Endothelial cell of umbilical vein (primary cell): Measurements from ENCODE around the gene PTPRD. TPM values are rescaled to one million over a fixed set of nuclear protein-coding genes. Genes with fewer than 3 reads are reported as not detected.

Source experiments
- BruUV-seq: library from RNA; stranded (reverse); fragments of 400-500 nt; replicated peaks from 2 replicates; lab custom pipeline; 2021; lab: Mats Ljungman, UMichigan
- CTCF ChIA-PET: fragments of 300-600, 350-600 bp; sonication (Branson Sonifier 250); formaldehyde crosslinking; loops from one replicate; lab custom pipeline; 2021; ENCODE audit warnings: antibody characterized with exemption, inconsistent platforms; lab: Charles Lee
- POLR2A ChIA-PET: fragments of 300-600, 350-600 bp; sonication (Branson Sonifier 250); formaldehyde crosslinking; loops from one replicate; lab custom pipeline; 2021; ENCODE audit warnings: antibody characterized with exemption, inconsistent platforms; lab: Charles Lee
- DNase-seq: peaks from one replicate; pipeline ENCODE4 v3.0.0-alpha.2; 2011; ENCODE audit warnings: low read depth, low spot score
- FAIRE-seq: peaks from 2 replicates; lab custom pipeline; 2011; peaks lifted over from hg19 to GRCh38; lab: Jason Lieb, UNC
- H2AFZ ChIP-seq: 2 replicates; pipeline ENCODE4 v1.6.0; 2012; ENCODE audit warnings: low read depth, low read length, control low read depth, inconsistent platforms
- H3K27ac ChIP-seq: 2 replicates; pipeline ENCODE4 v1.5.1; 2011; ENCODE audit warnings: low read depth, mild to moderate bottlenecking, control low read depth, low read length, moderate library complexity; ENCODE audit not compliant: insufficient read depth
- H3K27me3 ChIP-seq, 2 experiments: 2 replicates each; pipeline versions ENCODE4 v1.6.0 to v1.6.1; 2011; ENCODE audit warnings: low read length in 2 of 2, mixed read lengths in 1 of 2; ENCODE audit not compliant: control insufficient read depth in 2 of 2, insufficient read depth in 2 of 2
- H3K36me3 ChIP-seq, 2 experiments: 2 replicates in 1 of 2; 3 replicates in 1 of 2; pipeline ENCODE4 v1.5.1; 2011; ENCODE audit warnings: low read length in 2 of 2, mild to moderate bottlenecking in 1 of 2, moderate library complexity in 1 of 2; ENCODE audit not compliant: control insufficient read depth in 2 of 2, insufficient read depth in 2 of 2; ENCODE audit errors: extremely low read depth in 1 of 2
- H3K4me1 ChIP-seq: 3 replicates; pipeline ENCODE4 v1.5.1; 2011; ENCODE audit warnings: mild to moderate bottlenecking, low read length; ENCODE audit not compliant: control insufficient read depth, insufficient read depth; ENCODE audit errors: extremely low read depth
- H3K4me2 ChIP-seq: 2 replicates; pipeline ENCODE4 v1.6.1; 2011; ENCODE audit warnings: low read length, control low read depth, mixed read lengths; ENCODE audit not compliant: insufficient read depth
- H3K4me3 ChIP-seq, 3 experiments: fragments of 200-600 bp in 1 of 3; sonication (generic), shearing (Covaris generic) in 1 of 3; replicated peaks in 1 of 3; 2 replicates each; pipeline ENCODE4 v1.5.1; 2011 to 2016; ENCODE audit warnings: control low read depth in 3 of 3, low read length in 3 of 3, mild to moderate bottlenecking in 2 of 3, inconsistent platforms in 1 of 3, low read depth in 1 of 3, moderate library complexity in 1 of 3; ENCODE audit not compliant: insufficient read depth in 1 of 3
- H3K79me2 ChIP-seq: 2 replicates; pipeline ENCODE4 v1.6.0; 2012; ENCODE audit warnings: low read length, inconsistent platforms; ENCODE audit not compliant: control insufficient read depth, insufficient read depth
- H3K9ac ChIP-seq: replicated peaks from 2 replicates; pipeline ENCODE3; 2011; ENCODE audit warnings: low read length, control low read depth; ENCODE audit not compliant: insufficient read depth; ENCODE audit errors: extremely low read depth
- H3K9me1 ChIP-seq: replicated peaks from 3 replicates; pipeline ENCODE4 v1.6.0; 2011; ENCODE audit warnings: mild to moderate bottlenecking, low read length; ENCODE audit not compliant: control insufficient read depth, insufficient read depth; ENCODE audit errors: extremely low read depth
- H3K9me3 ChIP-seq: replicated peaks from 2 replicates; pipeline ENCODE4 v1.5.1; 2012; ENCODE audit warnings: low read length, inconsistent platforms; ENCODE audit not compliant: control insufficient read depth, insufficient read depth
- H4K20me1 ChIP-seq: replicated peaks from 2 replicates; pipeline ENCODE3; 2011; ENCODE audit warnings: mild to moderate bottlenecking, low read length; ENCODE audit not compliant: control insufficient read depth, insufficient read depth; ENCODE audit errors: extremely low read depth
- CTCF ChIP-seq, 2 donors: IDR thresholded peaks; 1 replicate in 1 of 2; 2 replicates in 1 of 2; pipeline ENCODE4 v1.5.1; 2011; ENCODE audit warnings: low read length in 2 of 2, mild to moderate bottlenecking in 2 of 2, moderate library complexity in 2 of 2, control low read depth in 1 of 2, inconsistent platforms in 1 of 2, low read depth in 1 of 2; ENCODE audit not compliant: insufficient read depth in 1 of 2; ENCODE audit errors: extremely low read depth in 1 of 2
- EZH2 ChIP-seq: IDR thresholded peaks from 2 replicates; pipeline ENCODE4 v1.6.1; 2012; ENCODE audit warnings: borderline replicate concordance, low read depth, mild to moderate bottlenecking, moderate library complexity, low read length, inconsistent platforms; ENCODE audit not compliant: severe bottlenecking
- FOS ChIP-seq: IDR thresholded peaks from 2 replicates; pipeline ENCODE4 v1.6.1; 2011; ENCODE audit warnings: mild to moderate bottlenecking, low read length, moderate library complexity, borderline replicate concordance; ENCODE audit not compliant: insufficient read depth
- GATA2 ChIP-seq: IDR thresholded peaks from 2 replicates; pipeline ENCODE4 v1.7.0; 2011; ENCODE audit warnings: low read depth, mild to moderate bottlenecking, moderate library complexity, mixed read lengths, low read length; ENCODE audit not compliant: insufficient read length, insufficient read depth
- JUN ChIP-seq: IDR thresholded peaks from 2 replicates; pipeline ENCODE4 v1.6.1; 2011; ENCODE audit warnings: borderline replicate concordance, low read depth; ENCODE audit not compliant: insufficient read length, insufficient read depth
- MAX ChIP-seq: IDR thresholded peaks from 2 replicates; pipeline ENCODE4 v1.6.1; 2011; ENCODE audit not compliant: insufficient read depth, insufficient read length
- MYC ChIP-seq: IDR thresholded peaks from one replicate; pipeline ENCODE4 v1.6.1; 2011; ENCODE audit warnings: mild to moderate bottlenecking, low read depth, low read length
- POLR2A ChIP-seq: IDR thresholded peaks from 2 replicates; pipeline ENCODE4 v1.6.1; 2012; ENCODE audit warnings: low read depth, mild to moderate bottlenecking, control low read depth, low read length
- POLR2AphosphoS5 ChIP-seq: IDR thresholded peaks from 2 replicates; pipeline ENCODE4 v1.6.1; 2012; ENCODE audit warnings: low read depth, mild to moderate bottlenecking, control low read depth, low read length, moderate library complexity; ENCODE audit not compliant: insufficient read depth
- dilution Hi-C: fragments of 300-500 bp; cut with MboI; formaldehyde crosslinking; loops from one replicate; pipeline ENCODE4 v1.15.0; 2019; ENCODE audit warnings: low sequenced_read_pairs; ENCODE audit not compliant: extremely low pct_ligation_motif_present
- intact Hi-C: fragments of 100-400 bp; cut with micrococcal nuclease; formaldehyde crosslinking; loops from one replicate; pipeline ENCODE4 v1.10.0; 2022
- polyA plus RNA-seq, 4 experiments: library from polyadenylated mRNA; depleted of rRNA in 3 of 4; stranded (reverse) in 3 of 4; unstranded in 1 of 4; fragments of >200 nt; gene quantifications; 2 replicates each; pipeline versions ENCODE4 v1.2.1 to v1.2.3, GENCODE V29; 2011 to 2012; ENCODE audit warnings: missing spikeins in 1 of 4
- total RNA-seq: library from RNA; stranded (reverse); gene quantifications from 2 replicates; pipeline ENCODE4 v1.2.3, GENCODE V29; 2021

The PTPRD gene
- total and polyA plus RNA-seq, 2 donors (not counting 3 experiments of a cell fraction or from before 2014, with no cell fraction given) = 5.5 to 5.7 TPM

GRCh38 chr9:9961934-9962333 is 650.9 kb downstream of the PTPRD start:
- TF ChIP-seq MYC (no peak), JUN (no peak), CTCF (IDR thresholded peaks at IDR 0.05; ENCODE audit: extremely low read depth in 1 of 2, insufficient read depth in 1 of 2, low read depth in 1 of 2, low read length in 2 of 2) (no peak), GATA2 (no peak)
- intact Hi-C loops (no loop called here), dilution Hi-C loops (no loop called here)
- no TSS peak for BruUV-seq
- no peak overlapping the region for H3K4me2 ChIP-seq
- no peaks in the 10 kb centered on the region for H3K9me1 ChIP-seq
- POLR2A ChIA-PET = no interaction called here
- CTCF ChIA-PET = no interaction called here
- DNase-seq (no peak), FAIRE-seq (no peak)
- no peaks in the 10 kb centered on the region for H4K20me1 ChIP-seq
- H3K4me1 ChIP-seq = no peaks in the 10 kb centered on the region
- H3K36me3 ChIP-seq = no peaks in the 10 kb centered on the region
- H3K9me3 ChIP-seq = no peaks in the 10 kb centered on the region
- H3K4me3 ChIP-seq = no peak overlapping the region
- no peaks in the 10 kb centered on the region for H3K27me3 ChIP-seq
- H3K27ac ChIP-seq = no peak overlapping the region
- no peak overlapping the region for H2AFZ ChIP-seq
- H3K79me2 ChIP-seq = no peaks in the 10 kb centered on the region
- H3K9ac ChIP-seq = no peak overlapping the region

GRCh38 chr9:9961487-9961886 is 651.3 kb downstream of the PTPRD start:
- Histone ChIP-seq H3K4me2 (no peak overlapping the region), H3K9me1 (no peaks in the 10 kb centered on the region), H2AFZ (no peak overlapping the region), H3K4me1 (no peaks in the 10 kb centered on the region), H4K20me1 (no peaks in the 10 kb centered on the region), H3K9me3 (no peaks in the 10 kb centered on the region), H3K27me3 (no peaks in the 10 kb centered on the region), H3K4me3 (no peak overlapping the region), H3K27ac (no peak overlapping the region), H3K36me3 (no peaks in the 10 kb centered on the region), H3K79me2 (no peaks in the 10 kb centered on the region), H3K9ac (no peak overlapping the region)
- dilution Hi-C loops = no loop called here
- TF ChIP-seq MYC (no peak), FOS (no peak), POLR2AphosphoS5 (no peak), EZH2 (no peak), MAX (no peak), GATA2 (no peak), CTCF (IDR thresholded peaks at IDR 0.05; ENCODE audit: extremely low read depth in 1 of 2, insufficient read depth in 1 of 2, low read depth in 1 of 2, low read length in 2 of 2) (no peak), JUN (no peak), POLR2A (no peak)
- intact Hi-C loops = no loop called here
- ChIA-PET POLR2A (no interaction called here), CTCF (no interaction called here)
- no peak for FAIRE-seq
- no TSS peak for BruUV-seq
- no peak for DNase-seq
